HepG2 (cell line): ENCODE data around the gene FNDC8. TPM values are rescaled to one million over a fixed set of nuclear protein-coding genes. Genes with fewer than 3 reads are reported as not detected.
"Not testable (repeated sequence)": the region's sequence is repeated elsewhere in the genome, so short reads cannot be mapped to it uniquely, and the experiment has no call there.

Source experiments
- ATAC-seq: fragments of 200-7000 bp; cut with Tn5 transposase; 3 replicates; pipeline ENCODE4 v1.9.1; 2020; ENCODE audit warnings: mild to moderate bottlenecking, moderate library complexity
- BruUV-seq: library from RNA; stranded (reverse); fragments of 400-500 nt; replicated peaks from 2 replicates; lab custom pipeline; 2021; lab: Mats Ljungman, UMichigan
- CTCF ChIA-PET: fragments of 300-600 bp; formaldehyde crosslinking; extraction: SDS; loops from one replicate; lab custom pipeline; 2021; ENCODE audit warnings: low total read pairs, inconsistent platforms, low intra/inter-chr PET ratio; lab: Yijun Ruan, JAX
- POLR2A ChIA-PET: fragments of 350-600 bp; sonication (Branson Sonifier 250); formaldehyde crosslinking; loops from one replicate; lab custom pipeline; 2020; ENCODE audit warnings: antibody characterized with exemption, inconsistent platforms; lab: Yijun Ruan, JAX
- DNase-seq: peaks from one replicate; pipeline ENCODE4 v3.0.0-alpha.2; 2015; ENCODE audit warnings: low spot score
- FAIRE-seq: peaks from 3 replicates; lab custom pipeline; 2011; peaks lifted over from hg19 to GRCh38; lab: Jason Lieb, UNC
- H2AFZ ChIP-seq: one replicate; pipeline ENCODE4 v1.6.1; 2011; ENCODE audit warnings: low read length, inconsistent platforms
- H3K27ac ChIP-seq: fragments of 300-600 bp; 3 replicates; pipeline ENCODE4 v1.8.0; 2011; ENCODE audit warnings: mixed run types, mild to moderate bottlenecking, mixed read lengths, low read length, inconsistent platforms; ENCODE audit not compliant: insufficient read depth; ENCODE audit errors: extremely low read length
- H3K27me3 ChIP-seq, 2 experiments: fragments of 200-600 bp in 1 of 2; 2 replicates in 1 of 2; 3 replicates in 1 of 2; pipeline versions ENCODE4 v1.6.0 to v1.8.0; 2011; ENCODE audit warnings: low read length in 2 of 2, mild to moderate bottlenecking in 2 of 2, moderate library complexity in 2 of 2, inconsistent platforms in 1 of 2; ENCODE audit not compliant: insufficient read depth in 2 of 2, control insufficient read depth in 1 of 2
- H3K36me3 ChIP-seq, 2 experiments: fragments of 200-600 bp in 1 of 2; replicated peaks in 1 of 2; 2 replicates in 1 of 2; 3 replicates in 1 of 2; pipeline versions ENCODE4 v1.5.1 to v1.8.0; 2011; ENCODE audit warnings: low read length in 2 of 2, inconsistent platforms in 1 of 2; ENCODE audit not compliant: insufficient read depth in 2 of 2, control insufficient read depth in 1 of 2
- H3K4me1 ChIP-seq: 2 replicates; pipeline ENCODE4 v1.5.1; 2012; ENCODE audit warnings: low read length, inconsistent platforms; ENCODE audit not compliant: insufficient read depth
- H3K4me2 ChIP-seq: 2 replicates; pipeline ENCODE4 v1.6.0; 2011; ENCODE audit warnings: low read depth, low read length, inconsistent platforms
- H3K4me3 ChIP-seq, 3 experiments: fragments of 200-600 bp in 1 of 3; sonication (generic), shearing (Covaris generic) in 1 of 3; replicated peaks in 1 of 3; 2 replicates each; pipeline ENCODE4 v1.5.1; 2011 to 2016; ENCODE audit warnings: low read length in 3 of 3, inconsistent platforms in 2 of 3, low read depth in 2 of 3, mild to moderate bottlenecking in 2 of 3, control low read depth in 1 of 3, mixed read lengths in 1 of 3; ENCODE audit not compliant: insufficient read depth in 1 of 3
- H3K79me2 ChIP-seq: one replicate; pipeline ENCODE4 v1.6.1; 2011; ENCODE audit warnings: low read length, inconsistent platforms; ENCODE audit not compliant: insufficient read depth
- H3K9ac ChIP-seq: 2 replicates; pipeline ENCODE4 v1.6.0; 2011; ENCODE audit warnings: mild to moderate bottlenecking, low read depth, low read length, inconsistent platforms; ENCODE audit not compliant: insufficient read depth
- H3K9me3 ChIP-seq: 2 replicates; pipeline ENCODE4 v1.5.1; 2012; ENCODE audit warnings: mild to moderate bottlenecking, low read length
- H4K20me1 ChIP-seq: 2 replicates; pipeline ENCODE4 v1.6.0; 2011; ENCODE audit warnings: inconsistent platforms, mild to moderate bottlenecking, low read length, moderate library complexity; ENCODE audit not compliant: insufficient read depth
- CEBPB ChIP-seq: IDR thresholded peaks from 2 replicates; pipeline ENCODE4 v1.6.1; 2011; ENCODE audit warnings: low read depth, low read length, improper control_type of control experiment, borderline replicate concordance
- ZNF468 ChIP-seq: sonication (generic); formaldehyde crosslinking; IDR thresholded peaks from 2 replicates; pipeline ENCODE4 v1.8.0; 2022; ENCODE audit warnings: mild to moderate bottlenecking, moderate library complexity, missing genetic modification reagents
- WGBS: methylation state at CpG from one replicate; pipeline ENCODE4 v1.1.6; 2017; ENCODE audit warnings: low lambda C conversion rate; 5-methylcytosine and 5-hydroxymethylcytosine counted together
- in situ Hi-C: cut with HindIII; loops from 2 replicates; pipeline ENCODE4 v1.10.0; 2017; ENCODE audit warnings: low pct_unique_long_range_greater_than_20kb; ENCODE audit not compliant: extremely low pct_ligation_motif_present
- intact Hi-C: fragments of 100-400 bp; cut with micrococcal nuclease; formaldehyde crosslinking; loops from one replicate; pipeline ENCODE4 v1.10.0; 2022; ENCODE audit not compliant: unreplicated experiment
- polyA plus RNA-seq, 8 experiments: library from polyadenylated mRNA; depleted of rRNA in 3 of 8; stranded (reverse) in 7 of 8; unstranded in 1 of 8; fragments of >200 nt; fragmentation: Illumina TruSeq in 4 of 8; extraction: Trizol in 4 of 8; gene quantifications; 2 replicates each; pipeline versions ENCODE4 v1.2.1 to v1.2.3, GENCODE V29; 2011 to 2016; ENCODE audit warnings: low read depth in 4 of 8, missing spikeins in 1 of 8, mixed read lengths in 1 of 8; ENCODE audit not compliant: insufficient read depth in 1 of 8
- total RNA-seq, 5 experiments: library from RNA; depleted of rRNA; stranded (reverse); fragments of >200 nt; fragmentation: Illumina TruSeq; extraction: Trizol; gene quantifications; 2 replicates each; pipeline ENCODE4 v1.2.3, GENCODE V29; 2016; ENCODE audit warnings: low read depth in 1 of 5

FNDC8 gene
- total and polyA plus RNA-seq, 2 of the 13 experiments (the other 11 are each of a cell fraction or from before 2014, with no cell fraction given) = not detected

DNA sequence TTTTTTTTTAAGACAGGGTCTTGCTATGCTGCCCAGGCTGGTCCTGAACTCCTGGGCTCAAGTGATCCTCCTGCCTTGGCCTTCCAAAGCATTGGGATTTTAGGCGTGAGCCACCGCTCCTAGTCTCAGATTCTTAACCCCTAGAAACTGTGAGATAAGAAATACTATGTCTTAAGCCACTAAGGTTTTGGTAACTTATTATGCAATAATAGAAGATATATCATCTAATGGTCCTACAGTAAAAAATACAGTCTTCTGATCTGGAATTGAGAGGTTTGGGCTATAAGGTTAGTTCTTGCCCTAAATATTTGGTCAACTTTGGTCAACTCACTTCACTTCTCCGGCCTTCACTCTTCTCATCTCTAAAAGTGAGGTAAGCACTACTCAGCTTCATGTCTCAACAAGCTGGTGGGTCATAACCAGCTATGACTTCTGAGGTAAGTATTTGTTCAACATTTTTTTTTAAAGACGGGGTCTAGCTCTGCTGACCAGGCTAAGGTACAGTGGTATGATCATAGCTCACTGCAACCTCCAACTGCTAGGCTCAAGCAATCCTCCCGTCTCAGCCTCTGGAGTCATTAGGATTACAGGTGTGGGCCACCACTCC, 16.5 kb upstream of the FNDC8 start:
- no peaks in the 10 kb centered on the region for H3K4me1 ChIP-seq
- no peak overlapping the region for H3K9ac ChIP-seq
- no peaks in the 10 kb centered on the region for H3K9me3 ChIP-seq
- intact Hi-C loops (no loop called here), in situ Hi-C loops (loop anchor here (25.0 kb wide), 1 partner anchor 518 kb away; the partner anchor contains the start of gene TMEM132E)
- ChIA-PET CTCF (no interaction called here), POLR2A (no interaction called here)
- FAIRE-seq = no peak
- no peak overlapping the region for H3K4me2 ChIP-seq
- 0 out of 2 replicates have a peak, but pooled peaks have one; percentile 12 for TF ChIP-seq CEBPB
- no peak for TF ChIP-seq ZNF468 (CRISPR knock-in tag)
- no peaks in the 10 kb centered on the region for H3K79me2 ChIP-seq
- no peak for ATAC-seq
- no peak overlapping the region for H2AFZ ChIP-seq
- H3K27ac ChIP-seq = no peak overlapping the region
- DNase-seq = no peak
- H4K20me1 ChIP-seq = no peaks in the 10 kb centered on the region
- no TSS peak for BruUV-seq
- H3K27me3 ChIP-seq = no peaks in the 10 kb centered on the region
- 93% methylated on average over 5 of the region's 5 CpGs for WGBS
- H3K4me3 ChIP-seq = no peak overlapping the region
- peaks cover 4 to 34% of the 10 kb centered on the region in 2 experiments; a peak in 4 of 5 replicates for H3K36me3 ChIP-seq

DNA sequence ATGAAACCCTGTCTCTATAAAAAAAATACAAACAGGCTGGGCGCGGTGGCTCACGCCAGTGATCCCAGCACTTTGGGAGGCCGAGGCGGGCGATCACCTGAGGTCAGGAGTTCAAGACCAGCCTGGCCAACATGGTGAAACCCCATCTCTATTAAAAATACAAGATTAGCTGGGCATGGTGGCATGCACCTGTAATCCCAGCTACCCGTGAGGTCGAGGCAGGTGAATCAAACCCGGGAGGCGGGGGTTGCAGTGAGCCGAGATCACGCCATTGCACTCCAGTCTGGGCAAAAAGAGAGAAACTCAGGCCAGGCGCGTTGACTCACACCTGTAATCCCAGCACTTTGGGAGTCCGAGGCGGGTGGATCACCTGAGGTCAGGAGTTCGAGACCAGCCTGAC, 10.6 kb upstream of the FNDC8 start:
- BruUV-seq, H3K4me1 ChIP-seq, H3K27me3 ChIP-seq, H3K36me3 ChIP-seq, H3K9me3 ChIP-seq, H3K9ac ChIP-seq, FAIRE-seq, H3K4me3 ChIP-seq, CTCF ChIA-PET, ATAC-seq, DNase-seq, H3K27ac ChIP-seq, intact Hi-C loops, H2AFZ ChIP-seq, H3K79me2 ChIP-seq, H3K4me2 ChIP-seq, H4K20me1 ChIP-seq: not testable (repeated sequence)
- POLR2A ChIA-PET = interaction anchor here (1.5 kb wide), 1 partner anchor 9 kb away, joined by 3 read pairs; the partner anchor contains the start of gene RAD51D
- 98% methylated on average over 16 of the region's 17 CpGs for WGBS
- in situ Hi-C loops = loop anchor here (25.0 kb wide), 1 partner anchor 523 kb away; the partner anchor contains the start of gene TMEM132E
